Measurements from ENCODE around the gene OR51F2. TPM values are rescaled to one million over a fixed set of nuclear protein-coding genes. Genes with fewer than 3 reads are reported as not detected.

Gene OR51F2
- total RNA-seq, 1 donor = not detected

GRCh38 chr11:4863876-4864275, 42.8 kb downstream of the OR51F2 start:
- no peak overlapping the region for H3K4me2 ChIP-seq (ENCODE audit: insufficient read depth, low read length)
- H3K4me3 ChIP-seq (ENCODE audit: insufficient read depth, low read length) = no peak overlapping the region
- TF ChIP-seq CTCF (IDR thresholded peaks at IDR 0.05; ENCODE audit: extremely low read depth, low read depth, low read length) = no peak
- DNase-seq (ENCODE audit: insufficient read length, low spot score, missing footprints) = no peak
- H3K79me2 ChIP-seq (ENCODE audit: insufficient read depth, low read length) = no peaks in the 10 kb centered on the region
- H4K20me1 ChIP-seq (ENCODE audit: insufficient read depth, low read length) = no peaks in the 10 kb centered on the region
- H3K9me3 ChIP-seq (ENCODE audit: low read depth, low read length) = no peaks in the 10 kb centered on the region
- no peak overlapping the region for H2AFZ ChIP-seq (ENCODE audit: low read length)
- no peaks in the 10 kb centered on the region for H3K36me3 ChIP-seq (ENCODE audit: insufficient read depth, low read length)
- H3K27ac ChIP-seq (ENCODE audit: low read depth, low read length) = no peak overlapping the region
- H3K4me1 ChIP-seq (ENCODE audit: insufficient read depth, low read length) = no peaks in the 10 kb centered on the region
- no peaks in the 10 kb centered on the region for H3K27me3 ChIP-seq (ENCODE audit: insufficient read depth, low read length)

- Histone ChIP-seq H2AFZ (ENCODE audit: low read length) (no peak overlapping the region), H4K20me1 (ENCODE audit: insufficient read depth, low read length) (no peaks in the 10 kb centered on the region), H3K4me2 (ENCODE audit: insufficient read depth, low read length) (no peak overlapping the region), H3K79me2 (ENCODE audit: insufficient read depth, low read length) (no peaks in the 10 kb centered on the region), H3K27me3 (ENCODE audit: insufficient read depth, low read length) (no peaks in the 10 kb centered on the region), H3K27ac (ENCODE audit: low read depth, low read length) (no peak overlapping the region), H3K36me3 (ENCODE audit: insufficient read depth, low read length) (no peaks in the 10 kb centered on the region), H3K9me3 (ENCODE audit: low read depth, low read length) (no peaks in the 10 kb centered on the region), H3K4me3 (ENCODE audit: insufficient read depth, low read length) (no peak overlapping the region), H3K4me1 (ENCODE audit: insufficient read depth, low read length) (no peaks in the 10 kb centered on the region)
- DNase-seq (ENCODE audit: insufficient read length, low spot score, missing footprints) = no peak
- no peak for TF ChIP-seq CTCF (IDR thresholded peaks at IDR 0.05; ENCODE audit: extremely low read depth, low read depth, low read length)
These were observed 44.7 kb downstream of the OR51F2 start for GRCh38 chr11:4865855-4866254.

Other genes starting within 250 kb of the OR51F2 start
- not detected in 2 replicates for gene OR52I2, start 239.6 kb upstream of the OR51F2 start, total RNA-seq
- not detected in 2 replicates for gene OR52I1, start 227.3 kb upstream of the OR51F2 start, total RNA-seq
- 13.6 and 17.7 TPM in 2 replicates for gene TRIM68, start 213.1 kb upstream of the OR51F2 start, total RNA-seq
- gene OR51D1, start 183.8 kb upstream of the OR51F2 start, total RNA-seq = not detected in 2 replicates
- gene OR51E1, start 177.3 kb upstream of the OR51F2 start, total RNA-seq = not detected in 2 replicates
- not detected in 2 replicates for gene OR51E2, start 123.5 kb upstream of the OR51F2 start, total RNA-seq
- gene MMP26, start 116.5 kb upstream of the OR51F2 start, total RNA-seq = not detected in 2 replicates
- not detected in 2 replicates for gene OR51F1, start 51.4 kb upstream of the OR51F2 start, total RNA-seq
- not detected in 2 replicates for gene OR52R1, start 16.9 kb upstream of the OR51F2 start, total RNA-seq
- not detected in 2 replicates for gene OR51S1, start 27.9 kb downstream of the OR51F2 start, total RNA-seq
- gene OR51T1, start 60.6 kb downstream of the OR51F2 start, total RNA-seq = not detected in 2 replicates
- not detected in 2 replicates for gene OR51A7, start 82.5 kb downstream of the OR51F2 start, total RNA-seq
- not detected in 2 replicates for gene OR51G2, start 98.0 kb downstream of the OR51F2 start, total RNA-seq
- gene OR51G1, start 103.0 kb downstream of the OR51F2 start, total RNA-seq = not detected in 2 replicates
- gene OR51A4, start 126.3 kb downstream of the OR51F2 start, total RNA-seq = not detected in 2 replicates
- gene OR51A2, start 134.4 kb downstream of the OR51F2 start, total RNA-seq = not detected in 2 replicates
- gene OR51L1, start 173.5 kb downstream of the OR51F2 start, total RNA-seq = not detected in 2 replicates
- gene OR52J3, start 225.2 kb downstream of the OR51F2 start, total RNA-seq = not detected in 2 replicates
- gene OR52E2, start 238.3 kb downstream of the OR51F2 start, total RNA-seq = not detected in 2 replicates
- not detected in 2 replicates for gene OR52E1, start 248.3 kb downstream of the OR51F2 start, total RNA-seq

All from osteoblast (primary cell).